Measurements from ENCODE around the gene NPLOC4. TPM values are rescaled to one million over a fixed set of nuclear protein-coding genes. Genes with fewer than 3 reads are reported as not detected.

NPLOC4 gene
- total and polyA plus RNA-seq, 8 donors, result 50.5 to 122 (median 56.5) TPM

- H3K36me3 ChIP-seq, result peaks cover 0 to 93% of the 10 kb centered on the region in 2 donors
- no peak overlapping the region for H3K27ac ChIP-seq
- H3K4me1 ChIP-seq, result peaks cover 8 to 29% of the 10 kb centered on the region in 2 donors
- ATAC-seq, result no peak
- no peak for TF ChIP-seq CTCF (IDR thresholded peaks at IDR 0.05)
- H3K27me3 ChIP-seq, result no peaks in the 10 kb centered on the region
- H3K9me3 ChIP-seq, result no peaks in the 10 kb centered on the region
- intact Hi-C loops (cut with DNase I), result no loop called here
- no peak for DNase-seq
- H3K4me3 ChIP-seq, result no peak overlapping the region
Observed at GRCh38 chr17:81580481-81580880, 56.4 kb downstream of the NPLOC4 start.

DNA sequence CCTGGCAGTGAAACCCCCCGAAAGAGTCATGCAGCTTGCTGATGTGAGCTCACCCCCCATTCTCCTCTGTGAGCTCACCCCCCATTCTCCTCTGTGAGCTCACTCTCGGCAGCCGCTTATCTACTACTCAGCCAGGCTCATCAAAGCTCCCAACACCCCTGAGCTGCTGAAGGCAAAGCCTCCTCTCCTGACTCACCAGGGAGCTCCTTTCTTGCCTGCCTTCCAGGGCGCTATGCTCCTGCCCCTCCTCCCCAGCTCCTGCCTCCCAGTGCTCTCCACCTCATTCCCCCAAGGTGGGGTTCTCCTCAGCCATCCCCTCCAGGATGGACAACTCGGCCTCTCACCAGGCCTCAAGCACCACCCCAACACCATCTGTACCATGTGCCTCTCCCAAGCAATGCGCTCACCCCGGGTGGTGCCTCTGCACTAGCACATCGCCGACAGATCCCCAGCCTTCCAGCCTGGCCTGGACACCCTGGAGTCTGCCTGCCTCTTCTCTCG, 57.0 kb downstream of the NPLOC4 start:
- no peak for DNase-seq
- no peak for ATAC-seq
- intact Hi-C loops (cut with DNase I), result no loop called here
- Histone ChIP-seq H3K4me3 (no peak overlapping the region), H3K27ac (no peak overlapping the region), H3K4me1 (peaks cover 8 to 29% of the 10 kb centered on the region in 2 donors), H3K9me3 (no peaks in the 10 kb centered on the region), H3K36me3 (peaks cover 0 to 93% of the 10 kb centered on the region in 2 donors), H3K27me3 (no peaks in the 10 kb centered on the region)
- TF ChIP-seq CTCF (IDR thresholded peaks at IDR 0.05), result no peak

DNA sequence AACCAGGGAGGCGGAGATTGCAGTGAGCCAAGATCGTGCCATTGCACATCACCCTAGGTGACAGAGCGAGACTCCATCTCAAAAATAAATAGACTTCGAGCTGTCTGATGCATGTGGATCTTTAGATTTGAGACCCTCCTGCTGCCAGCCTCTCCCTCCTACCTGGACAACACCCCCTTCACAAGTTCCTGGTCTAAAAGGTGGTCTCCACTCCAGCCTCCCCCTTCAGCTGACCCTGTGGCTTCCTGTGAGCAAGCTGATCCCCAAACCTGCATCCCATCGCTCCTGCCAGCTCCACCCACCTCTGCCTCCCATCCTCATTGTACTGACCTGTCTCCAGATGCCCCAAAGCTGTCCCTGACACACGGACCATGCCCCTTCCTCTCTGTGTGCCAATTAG, 57.6 kb downstream of the NPLOC4 start:
- no peak for DNase-seq
- intact Hi-C loops (cut with DNase I), result no loop called here
- Histone ChIP-seq H3K36me3 (peaks cover 0 to 93% of the 10 kb centered on the region in 2 donors), H3K27ac (no peak overlapping the region), H3K9me3 (no peaks in the 10 kb centered on the region), H3K4me1 (peaks cover 8 to 29% of the 10 kb centered on the region in 2 donors), H3K4me3 (no peak overlapping the region), H3K27me3 (no peaks in the 10 kb centered on the region)
- no peak for TF ChIP-seq CTCF (IDR thresholded peaks at IDR 0.05)
- no peak for ATAC-seq

DNA sequence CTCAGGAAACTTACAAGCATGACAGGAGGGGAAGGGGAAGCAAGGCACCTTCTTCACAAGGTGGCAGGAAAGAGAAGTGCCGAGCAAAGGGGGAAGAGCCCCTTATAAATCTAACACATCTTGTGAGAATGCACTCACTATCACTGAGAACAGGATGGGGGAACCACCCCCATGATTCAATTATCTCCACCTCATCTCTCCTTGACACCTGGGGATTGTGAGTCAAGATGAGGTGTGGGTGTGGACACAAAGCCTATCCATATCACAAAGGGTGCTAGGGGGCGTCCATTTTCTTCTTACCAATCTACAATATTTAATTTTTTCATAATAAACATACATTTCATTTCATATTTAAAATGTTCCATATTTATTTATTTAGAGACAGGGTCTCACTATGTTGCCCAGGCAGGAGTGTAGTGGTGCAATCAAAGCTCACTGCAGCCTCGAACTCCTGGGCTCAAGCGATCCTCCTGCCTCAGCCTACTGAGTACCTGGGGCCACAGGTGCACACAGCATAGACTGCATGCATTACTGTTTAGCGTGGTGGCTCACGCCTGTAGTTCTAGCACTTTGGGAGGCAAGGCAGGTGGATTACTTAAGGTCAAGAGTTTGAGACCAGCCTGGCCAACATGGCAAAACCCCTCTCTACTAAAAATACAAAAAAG, 58.2 kb downstream of the NPLOC4 start:
- DNase-seq, result no peak
- no peak overlapping the region for H3K4me3 ChIP-seq
- no peak overlapping the region for H3K27ac ChIP-seq
- intact Hi-C loops (cut with DNase I), result no loop called here
- H3K4me1 ChIP-seq, result peaks cover 8 to 29% of the 10 kb centered on the region in 2 donors
- no peaks in the 10 kb centered on the region for H3K27me3 ChIP-seq
- ATAC-seq, result no peak
- TF ChIP-seq CTCF (IDR thresholded peaks at IDR 0.05), result no peak
- no peaks in the 10 kb centered on the region for H3K9me3 ChIP-seq
- peaks cover 0 to 93% of the 10 kb centered on the region in 2 donors for H3K36me3 ChIP-seq

GRCh38 chr17:81578038-81578441, 58.9 kb downstream of the NPLOC4 start:
- Histone ChIP-seq H3K4me3 (no peak overlapping the region), H3K9me3 (no peaks in the 10 kb centered on the region), H3K36me3 (peaks cover 0 to 93% of the 10 kb centered on the region in 2 donors), H3K27me3 (no peaks in the 10 kb centered on the region), H3K4me1 (peaks cover 8 to 29% of the 10 kb centered on the region in 2 donors), H3K27ac (peak overlapping the region in 1 of 2 donors; percentile 63)
- intact Hi-C loops (cut with DNase I), result no loop called here
- DNase-seq, result no peak
- ATAC-seq, result no peak
- TF ChIP-seq CTCF (IDR thresholded peaks at IDR 0.05), result no peak
